ENCODE results near the gene MYO1E. TPM values are rescaled to one million over a fixed set of nuclear protein-coding genes. Genes with fewer than 3 reads are reported as not detected.
A peak's percentile ranks its signal among the peaks of the same experiment; 100 is the strongest.

Gene MYO1E
- total RNA-seq, 2 experiments from 2014 or later: 51.0 to 61.0 TPM

DNA sequence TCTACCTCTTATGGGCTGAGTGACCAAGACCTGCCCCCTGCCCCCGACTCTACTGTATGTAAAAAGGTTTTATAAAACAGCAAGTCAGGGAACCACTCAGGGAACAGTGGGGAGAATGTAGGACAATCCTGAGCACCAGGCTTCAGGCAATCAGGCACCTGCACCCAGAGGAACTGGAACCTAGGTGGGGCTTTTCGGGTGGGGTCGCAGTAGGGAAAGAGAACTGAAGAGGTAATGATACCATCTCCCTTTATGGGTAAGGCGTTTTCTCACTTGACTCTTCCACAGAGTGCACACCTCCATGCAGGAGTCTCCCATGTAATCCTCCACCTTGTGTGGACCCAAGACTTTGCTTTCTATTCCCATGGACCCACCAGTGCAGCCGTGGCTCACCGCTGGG is 45.8 kb downstream of the MYO1E start:
- Mint-ChIP-seq H3K4me1 (peaks cover 14% of the 10 kb centered on the region), H3K4me3 (no peak overlapping the region), H3K27ac (no peak overlapping the region), H3K27me3 (no peaks in the 10 kb centered on the region), H3K36me3 (no peaks in the 10 kb centered on the region), H3K9me3 (no peaks in the 10 kb centered on the region)
- DNase-seq: no peak

DNA sequence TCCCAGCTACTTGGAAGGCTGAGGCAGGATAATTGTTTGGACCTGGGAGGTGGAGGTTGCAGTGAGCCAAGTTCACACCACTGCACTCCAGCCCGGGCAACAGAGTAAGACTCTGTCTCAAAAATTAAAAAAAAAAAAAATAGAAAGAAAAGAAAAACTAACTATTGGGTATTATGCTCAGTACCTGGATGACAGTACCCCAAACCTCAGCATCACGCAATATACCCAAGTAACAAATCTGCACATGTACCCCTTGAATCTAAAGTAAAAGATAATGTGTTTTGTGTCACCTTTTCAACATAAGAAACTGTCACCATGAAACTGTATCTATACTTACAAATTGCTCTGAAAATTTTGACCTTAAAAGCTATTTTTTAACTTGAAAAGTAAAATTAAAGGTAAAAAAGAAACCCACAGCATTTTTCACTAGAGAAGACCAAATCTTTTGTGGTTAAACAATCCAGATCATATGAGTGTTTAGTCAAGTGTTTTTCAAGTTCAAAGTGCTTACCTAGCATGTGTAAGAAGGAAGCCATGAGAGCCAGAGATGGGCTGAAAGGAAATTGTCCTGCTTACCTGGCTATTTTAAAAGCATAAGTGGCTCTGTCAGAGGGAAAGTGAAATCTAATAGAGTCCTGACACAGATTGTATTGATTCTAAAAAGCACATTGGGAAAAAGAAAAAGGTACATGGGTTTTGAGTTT is 50.5 kb downstream of the MYO1E start:
- H3K4me3 Mint-ChIP-seq: no peak overlapping the region
- no peaks in the 10 kb centered on the region for H3K27me3 Mint-ChIP-seq
- H3K4me1 Mint-ChIP-seq: peaks cover 7% of the 10 kb centered on the region
- no peak overlapping the region for H3K27ac Mint-ChIP-seq
- peaks cover 4% of the 10 kb centered on the region for H3K9me3 Mint-ChIP-seq
- H3K36me3 Mint-ChIP-seq: peaks cover 6% of the 10 kb centered on the region
- no peak for DNase-seq

DNA sequence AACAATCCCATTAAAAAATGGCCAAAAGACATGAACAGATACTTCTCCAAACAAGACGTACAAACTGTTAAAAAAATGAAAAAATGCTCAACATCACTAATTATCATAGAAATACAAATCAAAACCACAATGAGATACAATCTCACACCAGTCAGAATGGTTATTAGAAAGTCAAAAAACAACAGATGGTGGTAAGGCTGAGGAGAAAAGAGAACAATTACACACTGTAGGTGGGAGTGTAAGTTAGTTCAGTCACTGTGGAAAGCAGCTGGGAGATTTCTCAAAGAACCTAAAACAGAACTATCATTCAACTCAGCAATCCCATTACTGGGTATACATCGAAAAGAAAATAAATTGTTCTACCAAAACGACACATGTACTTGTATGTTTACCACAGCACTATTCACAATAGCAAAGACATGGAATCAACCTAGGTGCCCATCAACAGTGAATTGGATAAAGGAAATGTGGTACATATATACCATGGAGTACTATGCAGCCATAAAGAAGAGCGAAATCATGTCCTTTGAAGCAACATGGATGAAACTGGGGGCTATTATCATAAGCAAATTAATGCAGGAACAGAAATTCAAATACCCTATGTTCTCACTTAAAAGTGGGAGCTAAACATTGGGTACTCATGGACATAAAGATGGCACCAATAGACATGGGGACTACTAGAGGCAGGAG is 51.5 kb downstream of the MYO1E start:
- no peak for DNase-seq
- H3K36me3 Mint-ChIP-seq: peaks cover 7% of the 10 kb centered on the region

DNA sequence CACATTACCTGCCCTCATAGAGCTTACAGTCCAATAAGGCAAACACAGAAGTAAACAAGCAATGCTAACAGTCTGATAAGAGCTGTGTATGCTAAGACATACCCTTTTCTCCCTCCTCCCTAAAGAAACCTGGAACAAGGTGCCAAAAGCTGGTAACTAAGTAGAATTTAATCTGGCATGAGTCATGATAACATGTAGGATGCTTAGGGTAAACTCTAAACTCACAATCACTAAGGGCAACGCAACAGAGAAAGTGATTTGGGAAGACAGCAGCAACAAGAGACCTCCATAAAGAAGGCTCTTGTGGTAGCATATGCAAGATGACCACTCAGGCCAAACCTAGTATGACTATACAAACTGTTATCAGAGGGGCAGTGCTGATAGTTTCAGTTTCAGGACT is 55.5 kb downstream of the MYO1E start:
- peaks cover 7% of the 10 kb centered on the region for H3K36me3 Mint-ChIP-seq
- no peaks in the 10 kb centered on the region for H3K27me3 Mint-ChIP-seq
- H3K4me3 Mint-ChIP-seq: no peak overlapping the region
- peaks cover 4% of the 10 kb centered on the region for H3K9me3 Mint-ChIP-seq
- no peak for DNase-seq
- peaks cover 5% of the 10 kb centered on the region for H3K4me1 Mint-ChIP-seq
- no peak overlapping the region for H3K27ac Mint-ChIP-seq

More for the DNA sequence above, 51.5 kb downstream of the MYO1E start:
- Mint-ChIP-seq H3K27ac (no peak overlapping the region), H3K9me3 (peaks cover 4% of the 10 kb centered on the region), H3K4me3 (no peak overlapping the region), H3K4me1 (peaks cover 7% of the 10 kb centered on the region), H3K27me3 (no peaks in the 10 kb centered on the region)

DNA sequence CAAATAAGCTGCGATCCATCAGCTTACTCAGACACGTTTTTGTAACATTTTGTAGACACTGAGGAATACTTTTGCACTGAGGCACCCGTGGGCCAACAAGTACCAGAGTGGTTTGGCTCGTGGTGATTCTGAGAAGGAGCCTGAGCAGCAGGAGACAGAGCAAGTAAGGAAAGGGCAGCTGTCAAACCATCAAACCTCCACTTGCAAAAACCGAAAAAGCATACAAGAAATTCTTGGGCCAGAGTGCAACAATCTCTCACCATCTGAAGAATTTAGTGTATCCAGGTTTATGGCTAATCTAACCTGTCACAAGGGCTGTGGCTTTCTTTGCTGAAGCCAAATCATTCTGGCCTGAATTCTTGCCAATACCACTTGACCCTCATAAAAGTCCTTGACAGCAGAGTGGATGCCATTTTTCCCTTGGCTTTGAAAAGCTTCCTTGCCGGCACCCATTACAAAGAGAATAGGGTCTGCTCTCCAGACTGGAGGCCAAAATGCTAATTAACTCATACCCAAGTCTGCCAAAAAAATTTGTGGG is 56.7 kb downstream of the MYO1E start:
- H3K27ac Mint-ChIP-seq: no peak overlapping the region
- DNase-seq: no peak
- peaks cover 5% of the 10 kb centered on the region for H3K4me1 Mint-ChIP-seq
- peaks cover 4% of the 10 kb centered on the region for H3K9me3 Mint-ChIP-seq
- H3K36me3 Mint-ChIP-seq: peaks cover 7% of the 10 kb centered on the region
- H3K4me3 Mint-ChIP-seq: no peak overlapping the region
- peaks cover 5% of the 10 kb centered on the region for H3K27me3 Mint-ChIP-seq

DNA sequence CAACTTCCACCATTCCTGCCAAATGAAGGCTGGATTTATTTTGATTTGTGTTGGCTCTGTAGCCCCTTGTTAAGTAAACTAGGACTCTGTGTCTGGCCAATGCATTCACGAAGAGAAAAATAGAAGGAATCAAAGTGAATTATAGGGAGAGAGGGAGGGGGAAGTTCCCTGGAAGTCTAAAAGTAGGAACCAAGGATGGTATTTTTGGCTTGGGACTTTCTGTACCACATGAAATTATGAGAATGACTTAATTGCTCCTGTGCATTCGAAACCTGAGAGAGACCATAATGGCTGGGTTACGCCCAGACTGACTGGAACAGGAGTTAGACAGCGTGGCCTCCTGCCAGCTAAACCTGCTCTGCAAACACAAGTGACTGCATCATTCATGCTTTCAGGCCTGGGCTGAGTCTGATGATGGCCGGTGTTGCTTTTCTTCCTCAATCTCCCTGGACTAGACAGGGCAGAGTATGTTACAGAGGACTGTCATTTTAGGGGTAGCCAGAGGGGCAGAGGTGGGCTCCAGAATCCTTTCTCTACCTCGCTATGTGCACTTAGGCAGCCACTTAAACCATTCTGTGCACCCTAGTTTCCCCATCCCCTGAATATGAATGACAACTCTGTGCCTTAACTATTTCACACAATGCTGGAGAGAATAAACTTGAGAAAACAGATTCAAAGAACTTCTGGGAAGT is 58.9 kb downstream of the MYO1E start:
- H3K36me3 Mint-ChIP-seq: peaks cover 4% of the 10 kb centered on the region
- H3K9me3 Mint-ChIP-seq: no peaks in the 10 kb centered on the region
- peaks cover 5% of the 10 kb centered on the region for H3K4me1 Mint-ChIP-seq
- peaks cover 5% of the 10 kb centered on the region for H3K27me3 Mint-ChIP-seq
- no peak overlapping the region for H3K4me3 Mint-ChIP-seq
- no peak for DNase-seq
- no peak overlapping the region for H3K27ac Mint-ChIP-seq

DNA sequence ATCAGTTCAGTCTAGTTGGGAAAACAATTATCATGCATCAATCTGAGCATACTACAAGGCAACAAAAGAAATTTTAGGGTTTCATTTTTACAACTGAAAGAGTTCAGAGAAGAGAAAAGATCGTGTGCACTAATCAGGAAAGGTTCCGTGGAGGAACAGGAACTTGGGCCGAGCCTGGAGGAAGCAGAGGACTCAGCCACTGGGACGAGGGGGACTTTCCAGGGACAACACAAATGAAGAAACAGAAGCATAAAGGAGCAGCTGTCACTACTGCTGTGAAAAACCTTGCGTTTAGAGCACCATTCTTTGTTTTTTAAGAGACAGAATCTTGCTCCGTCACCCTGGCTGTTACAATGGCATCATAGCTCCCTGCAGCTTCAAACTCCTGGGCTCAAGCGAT is 60.5 kb downstream of the MYO1E start:
- H3K4me1 Mint-ChIP-seq: peaks cover 5% of the 10 kb centered on the region
- no peak for DNase-seq
- H3K9me3 Mint-ChIP-seq: no peaks in the 10 kb centered on the region
- peaks cover under 1% of the 10 kb centered on the region for H3K36me3 Mint-ChIP-seq
- H3K4me3 Mint-ChIP-seq: no peak overlapping the region
- H3K27ac Mint-ChIP-seq: no peak overlapping the region
- H3K27me3 Mint-ChIP-seq: peaks cover 5% of the 10 kb centered on the region

DNA sequence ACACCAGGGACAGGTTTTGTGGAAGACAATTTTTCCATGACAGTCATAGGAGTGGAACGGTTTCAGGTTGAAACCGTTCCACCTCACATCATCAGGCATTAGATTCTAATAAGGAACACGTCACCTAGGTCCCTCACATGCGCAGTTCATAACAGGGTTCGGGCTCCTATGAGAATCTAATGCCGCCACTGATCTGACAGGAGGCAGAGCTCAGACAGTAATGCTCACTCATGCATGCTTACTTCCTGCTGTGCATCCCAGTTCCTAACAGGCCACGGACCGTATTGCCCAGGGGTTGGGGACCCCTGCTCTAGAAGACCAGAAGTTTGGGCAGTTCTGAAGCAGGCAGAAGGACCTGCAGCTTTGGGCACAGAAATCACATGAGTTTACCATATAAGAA is 61.5 kb downstream of the MYO1E start:
- Mint-ChIP-seq H3K4me1 (peaks cover 5% of the 10 kb centered on the region), H3K4me3 (no peak overlapping the region), H3K36me3 (no peaks in the 10 kb centered on the region), H3K27me3 (peaks cover 5% of the 10 kb centered on the region), H3K27ac (no peak overlapping the region), H3K9me3 (no peaks in the 10 kb centered on the region)
- no peak for DNase-seq

DNA sequence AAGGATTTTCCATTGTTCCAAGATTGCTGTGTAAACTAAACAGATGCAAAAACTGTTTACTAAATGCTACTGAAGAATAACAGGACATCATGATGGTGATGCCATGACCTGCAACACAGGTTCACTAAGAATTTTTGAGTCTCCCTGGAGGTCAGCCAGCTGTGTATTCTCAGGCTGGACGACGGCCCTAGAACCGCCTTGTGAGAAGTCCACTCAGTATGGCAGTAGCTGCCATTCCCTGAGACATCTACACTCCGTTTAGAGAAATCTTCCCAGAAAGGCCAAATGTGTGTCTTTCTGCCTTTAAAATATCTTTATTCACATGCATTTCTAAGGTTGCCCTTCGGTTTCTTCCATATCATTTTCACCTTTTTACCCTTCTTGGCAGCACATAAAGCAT is 63.3 kb downstream of the MYO1E start:
- H3K4me1 Mint-ChIP-seq: peaks cover 6% of the 10 kb centered on the region
- no peaks in the 10 kb centered on the region for H3K9me3 Mint-ChIP-seq
- no peaks in the 10 kb centered on the region for H3K36me3 Mint-ChIP-seq
- H3K27me3 Mint-ChIP-seq: peaks cover 5% of the 10 kb centered on the region
- no peak for DNase-seq
- H3K4me3 Mint-ChIP-seq: no peak overlapping the region
- no peak overlapping the region for H3K27ac Mint-ChIP-seq

DNA sequence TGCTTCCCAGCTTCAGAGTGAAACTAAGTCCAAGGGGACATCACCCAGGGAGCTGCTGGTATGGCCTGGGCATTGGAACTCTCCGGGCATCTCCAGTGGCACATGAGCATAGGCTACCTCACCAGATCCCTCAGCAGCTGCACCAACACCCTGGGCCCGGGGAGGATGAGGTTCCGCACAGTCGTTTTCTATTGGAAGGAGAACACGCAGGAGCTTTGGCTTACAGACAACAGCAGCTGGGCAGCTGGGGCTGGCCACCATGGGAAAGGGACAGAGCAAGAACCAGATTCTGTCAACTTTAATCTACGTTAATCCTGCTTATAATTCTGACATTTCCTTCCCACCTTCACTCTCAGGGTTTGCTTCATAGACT is 65.5 kb downstream of the MYO1E start:
- DNase-seq: no peak
- Mint-ChIP-seq H3K4me1 (peaks cover 18% of the 10 kb centered on the region), H3K36me3 (no peaks in the 10 kb centered on the region), H3K4me3 (no peak overlapping the region), H3K27ac (no peak overlapping the region), H3K27me3 (peaks cover 5% of the 10 kb centered on the region), H3K9me3 (no peaks in the 10 kb centered on the region)

DNA sequence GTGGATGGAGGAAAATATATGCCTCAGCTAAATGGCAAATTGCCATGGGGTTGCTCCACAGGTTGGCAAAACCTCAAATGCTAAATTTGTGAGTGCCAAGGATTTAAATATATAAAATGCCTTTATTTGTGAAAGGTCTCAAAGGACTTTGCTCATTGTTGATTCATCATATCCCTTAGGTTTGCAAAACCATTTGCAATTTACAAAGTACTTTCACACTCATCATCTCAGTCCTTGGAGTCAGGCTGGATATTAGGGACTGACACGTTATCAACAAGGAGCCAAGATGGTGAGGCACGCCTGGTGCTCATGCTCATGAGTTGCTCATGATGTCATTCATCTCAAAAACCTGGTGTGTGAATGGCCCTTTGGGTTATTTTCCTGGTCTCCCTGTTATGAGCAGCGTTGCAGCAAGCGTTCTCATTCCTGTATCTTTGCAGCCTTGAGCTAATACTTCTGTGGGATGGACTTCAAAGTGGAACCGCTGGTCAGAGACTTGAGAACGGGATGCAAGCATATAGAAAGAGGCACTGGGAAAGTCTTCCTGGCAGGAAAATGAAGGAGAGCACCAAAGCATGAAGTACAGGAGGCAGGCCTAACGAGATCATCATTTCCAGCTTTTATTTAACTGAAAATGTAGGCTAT is 66.0 kb downstream of the MYO1E start:
- no peaks in the 10 kb centered on the region for H3K9me3 Mint-ChIP-seq
- H3K4me1 Mint-ChIP-seq: peaks cover 20% of the 10 kb centered on the region
- H3K4me3 Mint-ChIP-seq: no peak overlapping the region
- no peak for DNase-seq
- H3K27ac Mint-ChIP-seq: no peak overlapping the region
- peaks cover under 1% of the 10 kb centered on the region for H3K27me3 Mint-ChIP-seq
- H3K36me3 Mint-ChIP-seq: peaks cover under 1% of the 10 kb centered on the region

DNA sequence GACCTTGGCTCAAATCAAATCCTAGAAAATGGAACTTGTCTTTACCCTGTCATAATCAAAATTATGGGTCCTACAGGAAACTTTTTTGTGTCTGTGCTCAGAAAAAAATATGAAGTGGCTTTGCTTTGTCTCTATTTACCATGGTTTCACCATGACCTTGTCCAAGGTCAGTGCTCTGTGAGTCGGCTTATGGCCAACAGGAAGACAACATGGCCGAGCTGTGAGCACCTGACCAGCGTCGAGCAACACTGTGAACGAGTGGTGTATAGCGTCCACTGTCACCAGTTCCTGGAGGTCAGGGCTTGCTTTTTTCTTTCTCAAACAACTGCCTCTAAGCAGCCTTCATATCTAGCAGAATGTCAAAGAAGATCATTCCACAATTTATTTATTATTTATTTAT is 67.9 kb downstream of the MYO1E start:
- H3K9me3 Mint-ChIP-seq: no peaks in the 10 kb centered on the region
- H3K4me3 Mint-ChIP-seq: no peak overlapping the region
- no peak overlapping the region for H3K27ac Mint-ChIP-seq
- peaks cover 3% of the 10 kb centered on the region for H3K36me3 Mint-ChIP-seq
- DNase-seq: no peak
- no peaks in the 10 kb centered on the region for H3K27me3 Mint-ChIP-seq
- peaks cover 36% of the 10 kb centered on the region for H3K4me1 Mint-ChIP-seq

DNA sequence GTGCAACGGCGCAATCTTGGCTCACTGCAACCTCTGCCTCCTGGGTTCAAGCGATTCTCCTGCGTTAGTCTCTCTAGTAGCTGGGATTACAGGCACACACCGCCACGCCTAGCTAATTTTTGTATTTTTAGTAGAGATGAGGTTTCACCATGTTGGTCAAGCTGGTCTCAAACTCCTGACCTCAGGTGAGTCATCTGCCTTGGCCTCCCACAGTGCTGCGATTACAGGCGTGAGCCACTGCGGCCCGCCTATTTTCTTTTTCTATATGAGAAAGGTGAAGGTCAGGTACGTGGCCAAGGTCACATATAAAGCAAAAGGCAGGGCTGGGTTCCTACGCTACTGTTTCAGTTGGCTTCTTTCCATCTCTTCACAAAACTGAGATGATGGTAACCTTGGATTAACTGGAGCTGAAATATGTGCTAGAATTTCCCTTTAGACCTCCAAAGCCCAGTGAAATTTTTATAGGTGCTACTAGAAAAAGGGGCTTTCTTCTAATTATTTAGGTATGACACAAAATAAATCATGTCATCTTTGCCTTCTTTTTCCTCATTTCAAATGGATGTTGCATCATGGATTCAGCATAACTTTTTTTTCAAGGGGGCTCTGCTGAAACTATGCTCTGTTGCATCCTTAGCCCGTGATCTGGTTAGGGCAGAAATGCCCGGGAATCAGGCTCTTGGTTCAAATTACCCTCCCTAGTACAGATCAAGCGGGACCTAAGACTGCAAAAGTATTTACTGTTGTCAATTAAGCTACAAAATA is 68.5 kb downstream of the MYO1E start:
- Mint-ChIP-seq H3K4me1 (peaks cover 42% of the 10 kb centered on the region), H3K4me3 (no peak overlapping the region), H3K36me3 (peaks cover 3% of the 10 kb centered on the region)

DNA sequence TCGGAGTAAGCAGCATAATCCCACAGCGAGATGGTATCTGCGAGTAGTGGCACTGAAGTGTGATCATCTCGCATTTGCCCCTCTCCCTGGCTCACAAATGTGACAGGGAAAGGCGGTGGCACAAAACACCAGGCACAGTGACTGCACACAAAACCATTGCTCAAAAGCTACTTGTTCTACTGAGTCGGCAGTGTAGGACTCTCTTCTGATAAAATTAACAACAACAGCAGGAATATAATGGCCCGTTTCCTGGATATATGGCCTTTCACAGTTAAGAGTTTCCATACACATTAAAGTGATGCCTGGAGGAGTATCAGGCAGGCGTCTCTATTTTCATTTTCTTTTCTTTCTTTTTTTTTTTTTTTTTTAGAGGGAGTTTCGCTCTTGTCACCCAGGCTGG is 69.0 kb downstream of the MYO1E start:
- peaks cover 3% of the 10 kb centered on the region for H3K36me3 Mint-ChIP-seq

More for the DNA sequence above, 68.5 kb downstream of the MYO1E start:
- Mint-ChIP-seq H3K9me3 (no peaks in the 10 kb centered on the region), H3K27me3 (no peaks in the 10 kb centered on the region), H3K27ac (peak overlapping the region; percentile 38)
- peak; percentile 3 for DNase-seq

More for the DNA sequence above, 69.0 kb downstream of the MYO1E start:
- Mint-ChIP-seq H3K27me3 (no peaks in the 10 kb centered on the region), H3K9me3 (no peaks in the 10 kb centered on the region), H3K4me1 (peaks cover 48% of the 10 kb centered on the region), H3K27ac (peak overlapping the region; percentile 38), H3K4me3 (no peak overlapping the region)
- no peak for DNase-seq
